Activated T-helper 2 cell treated with anti-CD3 and anti-CD28 coated beads, Interferon-gamma antibody, Interleukin-2, Interleukin-4, amounts not matched to agents 10 μg/mL and 5 μg/mL and 100 μg/mL, durations not matched to agents 14 hours and 24 hours and 36 hours (primary cell): Measurements from ENCODE around the gene PI16. TPM values are rescaled to one million over a fixed set of nuclear protein-coding genes. Genes with fewer than 3 reads are reported as not detected.

Experiments
- DNase-seq: peaks from one replicate; pipeline ENCODE4 v3.0.0; 2021; ENCODE audit warnings: low spot score
- H3K27ac Mint-ChIP-seq: one replicate; pipeline ENCODE4 v1.8.0; 2021; ENCODE audit warnings: mixed read lengths
- H3K27me3 Mint-ChIP-seq: one replicate; pipeline ENCODE4 v1.8.0; 2021; ENCODE audit warnings: low read depth, mixed read lengths
- H3K36me3 Mint-ChIP-seq: one replicate; pipeline ENCODE4 v1.8.0; 2021; ENCODE audit warnings: low read depth, mixed read lengths
- H3K4me1 Mint-ChIP-seq: one replicate; pipeline ENCODE4 v1.8.0; 2021; ENCODE audit warnings: low read depth, mixed read lengths
- H3K4me3 Mint-ChIP-seq: one replicate; pipeline ENCODE4 v1.8.0; 2021; ENCODE audit warnings: low read depth, mild to moderate bottlenecking, moderate library complexity, mixed read lengths
- H3K9me3 Mint-ChIP-seq: one replicate; pipeline ENCODE4 v1.8.0; 2021; ENCODE audit warnings: mixed read lengths
- intact Hi-C: fragments of 100-400 bp; cut with micrococcal nuclease; formaldehyde crosslinking; loops from one replicate; pipeline ENCODE4 v1.15.1; 2023
- total RNA-seq: library from RNA; stranded (reverse); gene quantifications from 2 replicates; pipeline ENCODE4 v1.2.3, GENCODE V29; 2022

Gene PI16
- total RNA-seq, 1 donor from 2014 or later: not detected

DNA sequence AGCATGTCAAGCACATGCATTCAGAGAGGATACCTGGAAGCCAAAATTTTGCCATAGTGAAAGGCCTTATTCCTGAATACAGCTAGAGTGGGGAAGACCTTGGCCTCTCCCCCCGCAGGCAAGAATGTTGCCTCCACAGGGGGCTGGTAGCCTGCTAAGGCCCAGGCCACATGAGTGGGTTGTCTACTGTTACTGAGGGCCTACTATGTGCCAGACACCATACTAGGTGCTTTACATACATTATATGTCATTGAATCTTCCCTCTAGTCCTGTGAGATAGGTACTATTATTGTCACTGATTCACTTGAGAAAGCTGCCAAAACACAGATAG, 642 bp upstream of the PI16 start:
- H3K36me3 Mint-ChIP-seq: no peaks in the 10 kb centered on the region
- DNase-seq: no peak
- no peaks in the 10 kb centered on the region for H3K9me3 Mint-ChIP-seq
- intact Hi-C loops: loop anchor here (1.0 kb wide), 1 partner anchor 42 kb away; no protein-coding TSS in a partner anchor
- peaks cover 38% of the 10 kb centered on the region for H3K4me1 Mint-ChIP-seq
- H3K27ac Mint-ChIP-seq: no peak overlapping the region
- H3K4me3 Mint-ChIP-seq: no peak overlapping the region
- H3K27me3 Mint-ChIP-seq: peaks cover 30% of the 10 kb centered on the region

DNA sequence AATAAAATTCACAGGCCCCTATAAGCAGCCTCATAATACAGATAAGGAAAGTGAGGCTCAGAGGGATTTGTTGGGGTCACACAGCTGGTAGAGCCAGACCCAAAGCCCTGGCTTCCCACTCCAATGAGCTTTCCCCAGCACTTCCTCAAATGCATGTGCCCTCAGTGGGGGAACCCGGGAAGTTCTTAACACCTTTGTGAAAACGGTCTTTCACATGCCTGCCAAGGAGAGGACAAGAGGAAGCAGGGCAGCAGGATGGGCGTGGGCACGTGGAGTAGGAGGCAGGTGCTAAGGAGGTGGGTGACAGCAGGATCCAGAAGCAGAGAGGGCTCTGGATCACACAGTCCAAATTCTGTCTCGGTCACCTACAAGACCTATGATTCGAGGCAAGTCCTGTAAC, 598 bp downstream of the PI16 start:
- H3K4me1 Mint-ChIP-seq: peaks cover 29% of the 10 kb centered on the region
- intact Hi-C loops: no loop called here
- H3K36me3 Mint-ChIP-seq: no peaks in the 10 kb centered on the region
- H3K27me3 Mint-ChIP-seq: peaks cover 25% of the 10 kb centered on the region
- no peak overlapping the region for H3K27ac Mint-ChIP-seq
- H3K9me3 Mint-ChIP-seq: no peaks in the 10 kb centered on the region
- DNase-seq: no peak
- H3K4me3 Mint-ChIP-seq: no peak overlapping the region

DNA sequence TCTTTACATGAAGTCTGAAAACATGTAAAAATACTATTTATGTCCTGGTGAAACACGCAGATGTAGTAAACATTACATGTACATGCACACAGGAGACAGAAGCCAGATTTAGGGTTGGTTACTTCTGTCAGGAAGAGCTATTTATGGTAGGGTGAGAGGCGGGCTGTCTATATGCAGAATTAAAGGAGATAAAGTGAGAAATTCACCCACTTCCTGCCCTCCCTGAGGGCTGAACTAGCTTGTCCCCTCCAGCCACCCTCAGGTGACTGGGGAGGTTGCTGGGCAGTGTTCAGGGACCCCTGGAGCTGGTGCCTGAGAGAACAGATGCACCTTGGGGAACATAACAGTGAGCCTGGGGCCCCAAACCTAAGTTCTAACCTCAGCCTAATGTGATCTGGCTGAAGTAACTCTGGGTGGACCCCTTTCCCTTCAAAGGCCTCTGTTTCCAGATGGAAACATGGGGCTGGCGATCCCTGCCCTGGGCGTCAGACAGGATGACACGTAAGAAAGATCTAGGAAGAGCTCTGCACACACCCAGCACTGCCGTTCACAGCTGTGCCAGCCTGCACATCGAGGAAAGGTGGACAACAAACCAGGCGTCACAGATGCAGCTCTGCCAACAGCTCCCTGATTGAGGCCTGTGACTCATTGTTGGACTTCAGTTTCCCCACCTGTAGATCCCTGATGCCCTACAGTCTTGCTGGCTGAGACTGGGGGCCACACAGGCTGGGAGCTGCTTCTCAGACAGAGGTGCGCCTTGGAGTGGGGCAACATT, 1.3 kb downstream of the PI16 start:
- no peaks in the 10 kb centered on the region for H3K9me3 Mint-ChIP-seq
- peaks cover 23% of the 10 kb centered on the region for H3K27me3 Mint-ChIP-seq
- H3K4me3 Mint-ChIP-seq: no peak overlapping the region
- intact Hi-C loops: no loop called here
- no peak for DNase-seq
- H3K4me1 Mint-ChIP-seq: peaks cover 34% of the 10 kb centered on the region
- no peaks in the 10 kb centered on the region for H3K36me3 Mint-ChIP-seq
- H3K27ac Mint-ChIP-seq: no peak overlapping the region

DNA sequence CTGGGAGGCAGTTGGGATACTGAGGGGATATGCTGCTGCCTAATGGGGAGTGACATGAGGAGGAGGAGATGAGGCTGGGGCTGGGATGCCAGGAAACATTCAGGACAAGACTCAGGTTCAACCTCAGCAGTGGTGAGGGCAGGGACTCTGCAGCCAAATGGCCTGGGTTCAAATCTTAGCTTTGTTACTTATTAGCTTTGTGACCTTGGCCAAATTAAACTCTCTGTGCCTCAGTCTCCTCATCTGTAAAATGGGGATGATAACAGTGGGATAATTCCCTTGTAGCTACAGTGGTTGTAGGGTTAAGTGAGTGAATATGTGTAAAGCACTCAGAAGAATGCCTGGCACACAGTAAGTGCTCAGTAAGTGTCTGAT, 1.9 kb downstream of the PI16 start:
- Mint-ChIP-seq H3K4me1 (peaks cover 39% of the 10 kb centered on the region), H3K4me3 (no peak overlapping the region), H3K27me3 (peaks cover 23% of the 10 kb centered on the region), H3K9me3 (no peaks in the 10 kb centered on the region), H3K27ac (no peak overlapping the region), H3K36me3 (no peaks in the 10 kb centered on the region)
- no peak for DNase-seq
- intact Hi-C loops: no loop called here

DNA sequence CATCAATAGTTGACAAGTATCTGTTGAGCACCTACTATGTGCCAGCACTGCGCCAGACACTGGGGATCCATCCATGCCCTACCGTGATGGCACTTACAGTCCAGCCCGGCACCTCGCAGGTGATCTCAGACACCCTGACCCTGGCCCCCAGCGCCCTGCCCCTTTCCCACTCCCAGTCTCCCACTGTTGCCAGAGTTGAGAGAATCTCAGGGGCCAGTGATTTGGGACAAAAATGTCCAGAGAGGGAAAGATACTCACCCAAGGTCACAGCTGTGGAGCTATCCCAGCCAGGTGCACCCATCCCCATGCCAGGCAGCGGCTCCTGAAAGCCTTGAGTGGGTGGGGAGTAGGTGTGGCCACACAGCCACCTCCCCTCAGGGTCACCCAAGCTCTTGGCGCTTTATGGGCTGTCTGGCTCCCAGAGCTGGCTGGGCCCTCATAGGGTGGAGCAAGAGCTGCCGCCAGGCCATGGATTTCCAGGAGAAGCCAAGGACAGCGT, 3.3 kb downstream of the PI16 start:
- no peak overlapping the region for H3K27ac Mint-ChIP-seq
- peaks cover 22% of the 10 kb centered on the region for H3K27me3 Mint-ChIP-seq
- no peaks in the 10 kb centered on the region for H3K36me3 Mint-ChIP-seq
- intact Hi-C loops: no loop called here
- H3K4me1 Mint-ChIP-seq: peaks cover 42% of the 10 kb centered on the region
- no peak for DNase-seq
- H3K9me3 Mint-ChIP-seq: no peaks in the 10 kb centered on the region
- H3K4me3 Mint-ChIP-seq: no peak overlapping the region

DNA sequence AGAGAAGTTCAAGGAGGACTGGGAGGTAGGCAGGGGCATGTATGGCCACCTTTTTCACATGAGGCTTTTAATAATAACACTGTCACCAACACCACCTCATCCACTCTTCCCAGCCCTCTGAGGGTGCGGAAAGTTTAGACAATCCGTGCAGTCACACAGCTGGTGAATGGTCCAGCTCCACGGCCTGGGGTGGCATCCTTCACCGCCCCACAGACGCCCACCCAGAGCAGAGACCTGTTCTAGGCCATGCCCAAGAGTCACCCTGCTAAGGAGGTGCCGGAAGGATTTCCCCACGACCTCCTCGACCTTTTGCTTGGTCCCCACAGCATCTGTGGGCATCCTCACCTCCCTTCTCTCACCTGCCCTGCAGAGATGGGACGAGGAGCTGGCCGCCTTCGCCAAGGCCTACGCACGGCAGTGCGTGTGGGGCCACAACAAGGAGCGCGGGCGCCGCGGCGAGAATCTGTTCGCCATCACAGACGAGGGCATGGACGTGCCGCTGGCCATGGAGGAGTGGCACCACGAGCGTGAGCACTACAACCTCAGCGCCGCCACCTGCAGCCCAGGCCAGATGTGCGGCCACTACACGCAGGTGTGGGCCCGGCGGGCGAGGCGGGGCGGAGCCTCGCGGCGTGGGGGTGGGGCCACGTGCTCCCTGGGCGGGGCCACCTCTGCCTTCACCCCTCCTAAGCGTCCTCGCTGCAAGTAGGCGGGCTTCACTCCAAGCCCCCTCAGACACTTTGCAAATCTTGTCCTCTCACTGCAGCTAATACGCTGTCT, 4.4 kb downstream of the PI16 start:
- Mint-ChIP-seq H3K4me1 (peaks cover 48% of the 10 kb centered on the region), H3K36me3 (no peaks in the 10 kb centered on the region), H3K9me3 (no peaks in the 10 kb centered on the region), H3K27me3 (peaks cover 21% of the 10 kb centered on the region), H3K27ac (no peak overlapping the region), H3K4me3 (no peak overlapping the region)
- no peak for DNase-seq
- intact Hi-C loops: no loop called here

DNA sequence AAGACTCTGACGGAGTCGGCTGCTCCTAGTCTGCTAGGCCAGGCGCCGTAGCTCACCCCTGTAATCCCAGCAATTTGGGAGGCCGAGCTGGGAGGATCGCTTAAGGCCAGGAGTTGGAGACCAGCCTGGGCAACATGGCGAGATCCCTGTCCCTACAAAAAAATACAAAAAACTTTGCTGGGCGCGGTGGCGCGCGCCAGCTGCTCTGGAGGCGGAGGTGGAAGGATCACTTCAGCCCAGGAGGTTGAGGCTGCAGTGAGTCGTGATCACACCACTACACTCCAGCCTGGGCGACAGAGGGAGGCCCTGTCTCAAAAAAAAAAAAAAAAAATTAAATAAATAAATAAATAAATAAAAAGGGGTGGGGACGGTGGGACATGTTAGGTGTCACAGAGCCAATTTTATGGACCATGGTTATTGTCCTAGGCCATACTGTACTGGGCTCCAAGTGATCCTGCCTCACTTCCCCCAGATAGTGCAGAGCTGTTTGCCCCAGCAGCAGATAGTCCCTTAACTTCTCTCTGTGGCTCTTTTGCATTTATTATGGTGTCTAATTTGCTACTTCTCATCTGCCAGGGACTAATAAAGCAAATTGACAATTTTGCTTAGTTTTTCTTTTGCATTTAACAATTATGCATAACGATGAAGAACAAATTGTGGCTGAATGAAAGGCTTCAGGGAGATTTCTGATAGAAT, 5.2 kb downstream of the PI16 start:
- Mint-ChIP-seq H3K27me3 (peaks cover 21% of the 10 kb centered on the region), H3K4me3 (no peak overlapping the region), H3K27ac (no peak overlapping the region), H3K9me3 (no peaks in the 10 kb centered on the region), H3K4me1 (peaks cover 42% of the 10 kb centered on the region), H3K36me3 (no peaks in the 10 kb centered on the region)
- intact Hi-C loops: no loop called here
- DNase-seq: no peak

DNA sequence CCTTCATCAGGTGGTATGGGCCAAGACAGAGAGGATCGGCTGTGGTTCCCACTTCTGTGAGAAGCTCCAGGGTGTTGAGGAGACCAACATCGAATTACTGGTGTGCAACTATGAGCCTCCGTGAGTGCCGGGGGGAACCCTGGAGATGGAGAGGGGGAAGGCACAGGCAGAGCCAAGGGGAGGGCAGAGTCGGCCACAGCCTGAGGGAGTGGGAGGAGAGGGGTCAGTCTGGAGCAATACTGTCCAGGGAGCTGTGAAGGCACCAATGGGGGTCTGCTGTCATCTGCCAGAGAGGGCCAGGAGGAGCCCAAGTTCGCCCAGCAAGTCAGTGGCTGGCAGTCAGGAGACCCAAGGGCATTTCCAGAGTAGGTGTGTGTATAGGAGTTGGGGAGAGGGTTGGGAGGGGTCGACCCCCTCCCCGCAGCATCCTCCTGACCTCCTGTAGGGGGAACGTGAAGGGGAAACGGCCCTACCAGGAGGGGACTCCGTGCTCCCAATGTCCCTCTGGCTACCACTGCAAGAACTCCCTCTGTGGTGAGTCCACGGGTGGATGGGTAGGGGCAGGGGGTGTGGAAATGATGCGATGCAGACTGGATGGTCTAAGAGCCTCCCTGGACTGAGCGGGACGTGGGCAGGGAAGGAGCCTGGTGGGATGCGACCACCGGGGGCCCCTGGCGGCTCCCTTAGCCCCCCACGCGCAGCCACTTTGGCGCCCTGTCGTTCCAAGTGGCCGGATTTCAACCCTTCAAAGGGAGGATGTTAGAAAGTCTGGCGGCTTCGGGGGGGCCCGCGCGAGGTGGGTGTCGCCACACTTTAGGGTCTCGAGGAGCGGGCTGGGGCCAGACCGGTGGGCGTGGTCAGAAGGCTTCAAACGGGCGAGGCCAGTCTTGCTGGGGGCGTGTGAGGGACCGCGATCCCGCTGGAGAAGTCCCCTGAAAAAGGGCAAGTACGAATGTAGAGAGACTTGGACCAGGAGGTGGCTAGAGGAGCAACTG, 7.2 kb downstream of the PI16 start:
- Mint-ChIP-seq H3K4me3 (no peak overlapping the region), H3K4me1 (peaks cover 30% of the 10 kb centered on the region), H3K27me3 (peaks cover 7% of the 10 kb centered on the region), H3K27ac (no peak overlapping the region), H3K36me3 (peaks cover 7% of the 10 kb centered on the region), H3K9me3 (no peaks in the 10 kb centered on the region)
- DNase-seq: no peak
- intact Hi-C loops: no loop called here

DNA sequence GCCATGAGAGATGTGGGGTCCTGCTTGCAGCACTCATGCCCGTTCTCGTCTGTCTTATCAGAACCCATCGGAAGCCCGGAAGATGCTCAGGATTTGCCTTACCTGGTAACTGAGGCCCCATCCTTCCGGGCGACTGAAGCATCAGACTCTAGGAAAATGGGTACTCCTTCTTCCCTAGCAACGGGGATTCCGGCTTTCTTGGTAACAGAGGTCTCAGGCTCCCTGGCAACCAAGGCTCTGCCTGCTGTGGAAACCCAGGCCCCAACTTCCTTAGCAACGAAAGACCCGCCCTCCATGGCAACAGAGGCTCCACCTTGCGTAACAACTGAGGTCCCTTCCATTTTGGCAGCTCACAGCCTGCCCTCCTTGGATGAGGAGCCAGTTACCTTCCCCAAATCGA, 8.3 kb downstream of the PI16 start:
- DNase-seq: peak; percentile 72
- intact Hi-C loops: no loop called here
- no peaks in the 10 kb centered on the region for H3K9me3 Mint-ChIP-seq

DNA sequence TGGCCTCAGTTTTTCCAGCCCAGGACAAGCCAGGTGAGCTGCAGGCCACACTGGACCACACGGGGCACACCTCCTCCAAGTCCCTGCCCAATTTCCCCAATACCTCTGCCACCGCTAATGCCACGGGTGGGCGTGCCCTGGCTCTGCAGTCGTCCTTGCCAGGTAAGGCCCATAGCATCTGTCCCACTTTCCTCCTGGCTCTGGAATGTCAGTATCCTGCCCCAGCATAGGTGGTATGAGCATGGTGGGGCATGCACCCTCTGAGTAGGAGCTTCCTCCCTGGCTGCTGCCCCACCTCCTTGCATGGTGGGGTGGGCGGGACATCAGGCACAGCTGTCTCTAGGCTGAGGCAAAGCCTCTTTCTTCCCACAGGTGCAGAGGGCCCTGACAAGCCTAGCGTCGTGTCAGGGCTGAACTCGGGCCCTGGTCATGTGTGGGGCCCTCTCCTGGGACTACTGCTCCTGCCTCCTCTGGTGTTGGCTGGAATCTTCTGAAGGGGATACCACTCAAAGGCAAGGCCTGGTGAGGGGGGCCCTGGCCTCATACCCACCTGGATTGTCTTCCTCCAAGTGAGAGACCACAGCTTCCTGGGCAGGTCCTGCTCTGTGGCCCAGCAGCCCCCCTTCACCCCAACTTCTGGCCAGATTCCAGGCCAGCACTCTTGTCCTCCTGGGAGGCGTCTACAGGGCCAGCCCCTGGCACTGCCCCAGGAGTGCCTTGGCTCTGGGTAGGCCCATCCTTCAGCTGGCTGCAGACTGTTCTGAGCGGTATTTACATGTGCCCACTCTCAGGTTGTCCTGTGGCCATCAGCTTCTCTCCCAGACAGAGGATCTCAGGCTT, 9.1 kb downstream of the PI16 start:
- H3K9me3 Mint-ChIP-seq: no peaks in the 10 kb centered on the region
- H3K27ac Mint-ChIP-seq: no peak overlapping the region
- no peak overlapping the region for H3K4me3 Mint-ChIP-seq
- H3K27me3 Mint-ChIP-seq: no peaks in the 10 kb centered on the region
- intact Hi-C loops: no loop called here
- peaks cover 30% of the 10 kb centered on the region for H3K4me1 Mint-ChIP-seq
- no peak for DNase-seq
- H3K36me3 Mint-ChIP-seq: peaks cover 23% of the 10 kb centered on the region

More for the DNA sequence above, 8.3 kb downstream of the PI16 start:
- peaks cover 30% of the 10 kb centered on the region for H3K4me1 Mint-ChIP-seq
- no peaks in the 10 kb centered on the region for H3K27me3 Mint-ChIP-seq
- no peak overlapping the region for H3K27ac Mint-ChIP-seq
- H3K36me3 Mint-ChIP-seq: peaks cover 15% of the 10 kb centered on the region
- no peak overlapping the region for H3K4me3 Mint-ChIP-seq

DNA sequence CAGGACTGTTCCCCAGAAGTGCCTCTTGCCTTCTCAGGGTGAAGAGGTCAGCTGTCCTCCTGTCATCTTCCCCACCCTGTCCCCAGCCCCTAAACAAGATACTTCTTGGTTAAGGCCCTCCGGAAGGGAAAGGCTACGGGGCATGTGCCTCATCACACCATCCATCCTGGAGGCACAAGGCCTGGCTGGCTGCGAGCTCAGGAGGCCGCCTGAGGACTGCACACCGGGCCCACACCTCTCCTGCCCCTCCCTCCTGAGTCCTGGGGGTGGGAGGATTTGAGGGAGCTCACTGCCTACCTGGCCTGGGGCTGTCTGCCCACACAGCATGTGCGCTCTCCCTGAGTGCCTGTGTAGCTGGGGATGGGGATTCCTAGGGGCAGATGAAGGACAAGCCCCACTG, 9.8 kb downstream of the PI16 start:
- intact Hi-C loops: no loop called here
- peaks cover 30% of the 10 kb centered on the region for H3K4me1 Mint-ChIP-seq
- no peak overlapping the region for H3K4me3 Mint-ChIP-seq
- no peak for DNase-seq
- H3K27me3 Mint-ChIP-seq: no peaks in the 10 kb centered on the region
- no peaks in the 10 kb centered on the region for H3K9me3 Mint-ChIP-seq
- peaks cover 30% of the 10 kb centered on the region for H3K36me3 Mint-ChIP-seq
- no peak overlapping the region for H3K27ac Mint-ChIP-seq
